HFFc6 (cell line): ENCODE data around the gene CAPZA1. TPM values are rescaled to one million over a fixed set of nuclear protein-coding genes. Genes with fewer than 3 reads are reported as not detected.

Experiments used
- DNase-seq: peaks from one replicate; pipeline ENCODE4 v3.0.0-alpha.2; 2018
- H3K27ac Mint-ChIP-seq: 2 replicates; pipeline ENCODE4 v1.8.0; 2020; ENCODE audit warnings: mild to moderate bottlenecking, mixed read lengths
- H3K27me3 Mint-ChIP-seq: 2 replicates; pipeline ENCODE4 v1.8.0; 2021; ENCODE audit warnings: mild to moderate bottlenecking, moderate library complexity, mixed read lengths; ENCODE audit not compliant: insufficient read depth
- H3K36me3 Mint-ChIP-seq: 2 replicates; pipeline ENCODE4 v1.8.0; 2021; ENCODE audit warnings: low read depth, mixed read lengths
- H3K4me1 Mint-ChIP-seq: 2 replicates; pipeline ENCODE4 v1.8.0; 2020; ENCODE audit warnings: low read depth, mixed read lengths
- H3K4me3 Mint-ChIP-seq: 2 replicates; pipeline ENCODE4 v1.8.0; 2020; ENCODE audit warnings: mild to moderate bottlenecking, moderate library complexity, mixed read lengths
- H3K9me3 Mint-ChIP-seq: 2 replicates; pipeline ENCODE4 v1.8.0; 2020; ENCODE audit warnings: mild to moderate bottlenecking, mixed read lengths
- CTCF ChIP-seq: fragments of 200-600 bp; sonication (generic); IDR thresholded peaks from 2 replicates; pipeline ENCODE4 v1.5.0; 2021; ENCODE audit warnings: antibody characterized with exemption, mild to moderate bottlenecking
- total RNA-seq, 6 experiments: library from RNA; stranded (reverse); fragmentation: NEBNext Ultra II Directional; extraction: Animal tissue kit (Norgen Biotek cat#: 25700); gene quantifications; 2 replicates in 1 of 6; 3 replicates in 5 of 6; pipeline ENCODE4 v1.2.3, GENCODE V29; 2021

The CAPZA1 gene
- total RNA-seq, 6 experiments from 2014 or later: 230 to 293 (median 265) TPM

- Mint-ChIP-seq H3K27me3 (peaks cover 11% of the 10 kb centered on the region; the same call in 1 of the 2 replicates), H3K9me3 (no peaks in the 10 kb centered on the region), H3K4me1 (peaks cover 28% of the 10 kb centered on the region), H3K27ac (peak overlapping the region; percentile 2; the same call in 1 of the 2 replicates), H3K4me3 (no peak overlapping the region), H3K36me3 (peaks cover 14% of the 10 kb centered on the region)
- TF ChIP-seq CTCF: no peak
- DNase-seq: no peak
Measured at GRCh38 chr1:112678605-112679004, 59.0 kb downstream of the CAPZA1 start.

- no peaks in the 10 kb centered on the region for H3K9me3 Mint-ChIP-seq
- DNase-seq: no peak
- H3K27me3 Mint-ChIP-seq: peaks cover 3% of the 10 kb centered on the region; the same call in 1 of the 2 replicates
- H3K4me3 Mint-ChIP-seq: no peak overlapping the region
- peaks cover 31% of the 10 kb centered on the region for H3K4me1 Mint-ChIP-seq
- no peak overlapping the region for H3K27ac Mint-ChIP-seq
- H3K36me3 Mint-ChIP-seq: peaks cover 5% of the 10 kb centered on the region; the same call in 1 of the 2 replicates
- no peak for TF ChIP-seq CTCF
Measured at GRCh38 chr1:112685913-112686312, 66.3 kb downstream of the CAPZA1 start.

GRCh38 chr1:112686417-112686816, 66.8 kb downstream of the CAPZA1 start:
- Mint-ChIP-seq H3K9me3 (no peaks in the 10 kb centered on the region), H3K27me3 (peaks cover 3% of the 10 kb centered on the region; the same call in 1 of the 2 replicates), H3K4me1 (peaks cover 31% of the 10 kb centered on the region), H3K27ac (peak overlapping the region; percentile 7; the same call in 1 of the 2 replicates), H3K4me3 (no peak overlapping the region), H3K36me3 (peaks cover 5% of the 10 kb centered on the region; the same call in 1 of the 2 replicates)
- TF ChIP-seq CTCF: no peak
- DNase-seq: no peak

- no peak for DNase-seq
- Mint-ChIP-seq H3K36me3 (peaks cover 9% of the 10 kb centered on the region; the same call in 1 of the 2 replicates), H3K4me3 (no peak overlapping the region), H3K9me3 (no peaks in the 10 kb centered on the region), H3K27ac (no peak overlapping the region), H3K4me1 (peaks cover 31% of the 10 kb centered on the region), H3K27me3 (peaks cover 3% of the 10 kb centered on the region; the same call in 1 of the 2 replicates)
- TF ChIP-seq CTCF: no peak
Measured at GRCh38 chr1:112686835-112687234, 67.2 kb downstream of the CAPZA1 start.

GRCh38 chr1:112687361-112687760, 67.7 kb downstream of the CAPZA1 start:
- no peak for TF ChIP-seq CTCF
- Mint-ChIP-seq H3K27me3 (peaks cover 3% of the 10 kb centered on the region; the same call in 1 of the 2 replicates), H3K4me3 (no peak overlapping the region), H3K36me3 (peaks cover 14% of the 10 kb centered on the region; the same call in 1 of the 2 replicates), H3K27ac (no peak overlapping the region), H3K9me3 (no peaks in the 10 kb centered on the region), H3K4me1 (peaks cover 31% of the 10 kb centered on the region)
- no peak for DNase-seq
